KBM-7 (cell line): ENCODE measurements around the gene COMT.

ENCODE experiments used
- DNase-seq: peaks from one replicate; pipeline ENCODE4 v3.0.0-alpha.2; 2015
- in situ Hi-C: fragments of 300-500 bp; cut with MboI; formaldehyde crosslinking; loops from 2 replicates; pipeline ENCODE4 v1.14.3; 2020; ENCODE audit warnings: low sequenced_read_pairs, low pct_unique_long_range_greater_than_20kb, mixed read lengths

COMT gene

DNA sequence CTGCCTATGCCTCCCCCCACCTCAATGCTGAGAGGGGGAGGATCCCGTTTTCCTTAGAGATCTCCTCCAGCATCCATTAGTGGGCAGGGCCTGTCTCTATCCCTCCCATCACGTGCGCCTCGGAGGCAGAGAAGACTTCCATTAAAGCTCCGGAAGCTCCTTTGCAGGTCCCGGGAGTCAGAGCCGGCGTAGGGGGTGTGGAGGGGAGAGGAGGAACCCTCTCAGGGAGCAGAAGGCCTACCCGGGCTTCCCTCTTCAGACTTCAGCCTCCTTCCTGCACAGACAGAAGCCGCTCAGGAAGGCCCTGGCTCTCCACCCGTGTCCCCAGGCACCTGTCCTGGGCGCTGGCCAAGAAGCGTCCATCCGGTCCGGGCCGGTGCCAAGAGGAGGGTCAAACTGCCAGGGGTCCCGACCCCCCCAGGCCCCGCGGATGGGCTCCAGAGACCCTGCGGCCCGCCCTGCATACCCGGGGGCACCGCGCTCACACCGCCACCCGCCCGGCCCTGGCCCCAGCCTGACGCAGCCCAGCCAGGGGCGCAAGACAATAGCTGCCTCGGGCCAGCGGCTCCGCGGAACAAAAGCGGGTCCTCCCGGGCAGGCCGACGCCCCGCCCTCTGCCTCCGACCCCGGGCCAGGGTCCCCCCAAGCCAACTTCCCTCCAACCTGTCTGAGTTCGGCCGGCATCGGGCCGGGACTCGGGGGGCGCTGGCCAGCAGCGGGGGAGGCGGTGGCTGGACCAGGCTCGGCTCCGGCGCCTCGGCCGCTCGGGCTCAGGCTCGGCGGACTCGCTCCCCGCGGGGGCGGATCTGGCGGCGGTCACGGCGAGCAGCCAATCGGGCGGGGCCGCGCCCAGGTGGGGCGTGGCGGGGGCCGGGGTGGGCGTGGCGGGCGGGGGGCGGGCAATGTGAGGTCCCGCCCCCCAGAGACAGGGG lies 45.1 kb downstream of the COMT start:
- DNase-seq = peak; percentile 73
- in situ Hi-C loops = no loop called here

DNA sequence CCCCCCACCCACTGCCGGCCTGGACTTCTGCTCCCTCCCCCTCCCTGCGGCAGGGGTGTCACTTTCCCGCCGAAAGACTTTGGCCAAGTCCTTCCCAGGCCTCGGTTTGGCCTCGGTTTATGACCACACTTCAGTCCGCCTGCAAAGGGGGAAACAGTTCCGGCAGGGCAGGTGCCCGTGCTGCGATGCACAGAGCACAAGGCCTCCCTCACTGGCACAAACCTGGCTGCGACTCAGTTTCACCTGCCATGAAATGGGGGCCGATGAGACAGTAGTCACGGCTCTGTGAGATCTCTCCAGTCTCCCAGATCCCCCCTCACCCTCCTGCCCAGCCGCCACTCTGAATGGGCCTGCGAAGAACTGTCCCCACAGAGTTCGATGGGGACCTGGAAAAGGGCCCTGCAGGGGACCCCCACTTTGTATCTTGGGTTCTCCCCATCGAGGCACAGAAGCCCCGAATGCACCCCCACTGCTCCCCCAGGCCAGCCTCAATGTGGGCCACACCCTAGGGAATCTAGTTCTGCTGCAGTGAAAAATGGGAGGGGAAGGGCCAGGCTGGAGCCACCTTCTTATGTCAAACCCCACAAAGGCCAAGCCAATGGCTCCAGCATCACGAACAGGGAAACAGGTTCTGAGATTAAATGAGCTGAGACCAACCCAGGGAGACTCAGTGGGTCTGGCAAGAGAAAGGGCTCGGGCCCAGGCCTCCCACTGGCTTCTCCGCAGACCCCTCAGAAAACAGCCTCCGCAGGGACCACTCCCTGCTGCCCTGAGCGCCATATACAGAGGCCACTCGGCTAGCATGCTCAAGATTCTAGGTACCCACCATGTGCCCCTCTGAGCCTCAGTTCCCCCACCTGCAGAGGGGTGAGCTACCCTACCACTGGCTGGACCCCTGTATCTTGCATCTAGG lies 46.1 kb downstream of the COMT start:
- in situ Hi-C loops = no loop called here
- no peak for DNase-seq

DNA sequence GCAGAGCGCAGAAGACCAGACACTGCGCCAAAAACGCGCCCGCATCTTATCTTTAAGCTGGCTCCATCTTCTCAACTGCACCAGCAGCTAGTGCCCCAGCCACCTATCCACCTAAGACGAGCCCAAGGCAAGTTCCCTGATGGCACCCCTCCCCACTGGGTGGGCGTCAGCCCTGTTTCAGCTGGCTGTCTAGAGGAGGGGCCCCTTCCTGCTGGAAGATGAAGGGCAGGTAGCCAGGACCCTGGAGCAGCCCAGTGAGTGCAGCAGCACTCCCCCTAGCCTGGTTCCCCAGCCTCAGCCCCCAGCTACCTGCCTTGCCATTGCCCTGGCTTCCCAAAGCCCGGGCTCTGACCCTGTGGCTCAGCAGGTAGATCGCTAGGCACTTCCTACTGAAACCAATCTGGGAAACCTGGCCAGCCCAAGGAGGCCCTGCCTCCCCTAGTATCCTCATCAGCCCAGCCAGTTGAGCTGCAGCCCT lies 46.8 kb downstream of the COMT start:
- no peak for DNase-seq
- in situ Hi-C loops = no loop called here

DNA sequence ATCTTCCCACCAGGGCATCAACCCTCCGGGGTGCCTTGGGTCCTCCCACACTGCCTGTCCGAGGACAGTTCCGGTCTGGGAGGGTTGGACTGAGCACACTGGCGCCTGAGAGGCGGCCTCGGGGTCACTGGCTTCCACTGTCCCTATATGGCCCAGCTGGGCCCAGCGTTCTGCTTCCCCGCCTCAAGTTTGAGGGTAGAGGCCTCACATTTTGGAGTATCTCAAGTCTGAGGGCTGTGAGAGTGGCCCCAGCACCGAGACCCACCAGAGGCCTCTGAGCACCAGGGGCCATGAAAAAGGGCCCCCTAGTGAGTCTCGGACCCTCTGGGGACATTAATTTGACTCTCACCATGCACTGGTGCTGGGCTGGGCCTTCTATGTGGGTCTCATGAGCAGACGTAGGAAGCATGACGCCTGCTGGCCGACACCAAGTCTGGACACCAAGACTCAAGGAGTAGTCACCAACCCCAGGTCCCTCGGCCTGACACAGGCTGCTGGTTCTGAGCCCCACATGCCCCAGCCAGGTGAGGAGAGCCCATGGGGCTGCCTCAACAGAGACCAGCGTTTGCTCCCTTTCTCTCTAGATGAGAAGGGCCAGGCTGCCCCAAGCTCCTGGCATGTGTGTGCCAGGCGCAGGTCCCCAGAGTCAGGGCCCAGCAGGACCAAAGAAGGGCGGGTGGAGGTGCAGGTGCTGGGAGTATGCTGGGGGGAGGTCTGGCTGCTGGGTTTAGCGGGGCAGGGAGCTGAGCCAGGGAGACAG lies 47.6 kb downstream of the COMT start:
- in situ Hi-C loops = no loop called here
- no peak for DNase-seq

DNA sequence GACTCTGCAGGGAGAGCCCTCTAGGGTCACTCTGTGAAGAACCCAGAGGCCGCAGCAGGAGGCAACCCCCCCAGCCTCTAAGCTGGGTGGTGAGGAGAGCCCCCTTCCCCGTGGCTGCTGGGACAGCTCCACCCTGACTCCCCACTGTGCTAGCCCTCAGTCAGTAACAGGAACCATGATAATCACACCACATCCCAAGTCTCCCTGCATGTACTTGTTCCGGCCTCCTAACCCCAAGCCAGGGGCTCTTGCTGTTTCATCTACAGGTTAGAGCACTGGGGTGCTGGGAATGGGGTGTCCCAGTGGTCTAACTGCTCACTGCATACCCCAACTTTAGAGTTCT lies 48.1 kb downstream of the COMT start:
- in situ Hi-C loops = loop anchor here (10.0 kb wide), 1 partner anchor 65 kb away; no protein-coding TSS in a partner anchor
- DNase-seq = no peak

DNA sequence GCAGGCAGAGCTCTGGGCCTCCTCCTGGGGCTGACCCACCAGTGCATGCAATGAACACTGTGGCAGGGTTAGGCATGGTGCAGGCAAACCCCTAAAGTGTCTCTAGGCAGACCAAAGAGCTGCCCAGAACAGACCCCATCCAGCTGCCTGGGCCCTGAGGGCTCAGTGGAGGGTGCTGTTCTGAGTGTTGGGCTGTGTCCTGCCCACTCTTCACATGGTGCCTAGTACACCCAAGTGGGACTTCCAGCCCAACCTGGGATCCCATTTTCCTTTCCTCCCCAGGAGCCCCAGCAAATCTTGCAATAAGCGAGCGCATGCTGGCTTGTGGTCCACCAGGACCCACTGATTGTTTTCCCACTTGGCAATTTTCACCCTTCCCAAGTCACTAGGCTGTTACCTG lies 48.6 kb downstream of the COMT start:
- no peak for DNase-seq
- in situ Hi-C loops = loop anchor here (10.0 kb wide), 1 partner anchor 65 kb away; no protein-coding TSS in a partner anchor

DNA sequence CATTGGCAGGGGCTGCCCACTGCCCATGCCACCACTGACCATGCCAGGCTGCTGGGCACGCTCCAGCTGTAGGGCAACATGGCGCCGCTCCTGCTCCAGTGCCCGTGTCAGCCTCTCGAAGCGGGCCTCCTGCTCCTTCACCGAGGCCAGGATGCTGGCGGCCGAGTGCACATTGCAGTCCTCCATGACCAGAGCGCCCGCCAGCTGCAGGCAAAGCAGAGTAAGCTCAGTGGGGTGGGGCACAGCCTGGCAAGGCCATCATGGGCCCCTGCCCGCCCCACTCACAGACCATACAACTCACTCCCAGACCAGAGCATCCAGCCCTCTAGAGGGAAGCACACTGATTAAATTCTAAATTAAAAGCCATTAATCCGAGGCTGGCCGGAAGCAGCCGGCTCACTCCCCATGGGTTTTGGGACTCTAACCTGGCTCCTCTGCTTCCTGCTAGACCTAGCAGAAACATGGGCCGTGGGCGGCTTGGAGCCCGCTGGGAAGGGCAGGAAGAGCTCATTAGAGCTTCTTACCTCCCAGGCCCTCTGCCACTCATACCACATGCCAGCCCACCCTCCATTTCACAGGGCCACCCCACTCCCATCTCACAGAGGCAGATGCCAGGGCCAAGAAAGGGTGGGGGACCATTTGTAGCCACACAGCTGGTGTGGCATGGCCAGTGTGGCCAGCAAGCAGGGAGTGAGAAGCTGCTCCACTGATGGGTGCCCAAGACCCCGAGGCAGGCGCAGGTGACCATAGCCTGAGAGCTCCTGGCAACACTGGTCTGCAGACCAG lies 49.2 kb downstream of the COMT start:
- in situ Hi-C loops = loop anchor here (10.0 kb wide), 1 partner anchor 64 kb away; no protein-coding TSS in a partner anchor
- no peak for DNase-seq

DNA sequence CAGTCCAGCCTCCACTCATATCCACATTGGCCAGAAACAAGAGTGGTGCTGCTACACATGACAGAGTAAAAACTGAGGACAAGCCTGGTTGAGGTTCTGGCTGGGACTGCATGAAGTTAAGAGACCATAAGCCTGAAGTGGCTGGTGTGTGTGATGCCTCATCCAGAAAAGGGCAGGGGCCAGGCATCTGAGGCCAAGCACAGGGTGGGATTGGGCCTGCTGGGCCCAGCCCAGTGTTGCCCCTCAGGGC lies 49.7 kb downstream of the COMT start:
- in situ Hi-C loops = loop anchor here (10.0 kb wide), 1 partner anchor 63 kb away; no protein-coding TSS in a partner anchor
- no peak for DNase-seq

DNA sequence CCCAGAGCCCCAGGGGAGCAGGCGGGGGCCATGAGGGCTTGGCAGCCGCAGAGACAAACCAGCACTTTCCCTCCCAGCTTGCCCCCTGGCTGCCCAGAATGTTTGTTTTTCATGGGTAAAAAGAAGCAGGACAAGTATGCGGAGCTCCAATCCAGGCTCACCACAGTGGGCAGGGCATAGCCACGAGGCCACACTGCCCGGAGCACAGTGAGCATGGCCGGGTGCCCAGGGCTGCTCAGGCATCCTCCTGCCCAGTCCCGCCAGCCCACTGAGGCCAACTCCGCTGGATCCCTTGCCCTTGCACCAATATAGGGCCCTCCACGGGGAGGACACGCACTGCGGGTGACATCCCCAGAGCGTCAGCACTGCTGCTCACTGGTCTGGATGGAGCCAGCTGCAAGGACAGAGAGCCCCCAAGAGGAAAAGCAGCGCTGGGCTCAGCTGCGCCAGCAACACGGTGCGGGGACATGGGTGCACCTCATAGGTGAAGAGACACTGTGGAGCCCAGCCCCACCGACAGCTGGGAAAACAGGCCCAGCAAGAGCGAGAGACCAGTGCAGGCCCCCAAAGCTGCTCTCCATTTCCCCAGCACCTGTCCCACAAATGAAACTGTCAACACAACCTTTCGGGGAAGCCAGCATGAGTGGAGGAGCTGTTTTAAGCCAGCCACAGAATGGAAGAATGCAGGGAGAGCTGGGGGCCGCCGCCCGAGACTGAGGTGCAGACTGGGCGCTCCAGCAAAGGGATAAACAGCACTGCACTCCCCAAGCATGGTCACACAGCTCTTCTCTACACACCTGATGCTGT lies 50.3 kb downstream of the COMT start:
- DNase-seq = no peak
- in situ Hi-C loops = loop anchor here (10.0 kb wide), 1 partner anchor 63 kb away; no protein-coding TSS in a partner anchor

DNA sequence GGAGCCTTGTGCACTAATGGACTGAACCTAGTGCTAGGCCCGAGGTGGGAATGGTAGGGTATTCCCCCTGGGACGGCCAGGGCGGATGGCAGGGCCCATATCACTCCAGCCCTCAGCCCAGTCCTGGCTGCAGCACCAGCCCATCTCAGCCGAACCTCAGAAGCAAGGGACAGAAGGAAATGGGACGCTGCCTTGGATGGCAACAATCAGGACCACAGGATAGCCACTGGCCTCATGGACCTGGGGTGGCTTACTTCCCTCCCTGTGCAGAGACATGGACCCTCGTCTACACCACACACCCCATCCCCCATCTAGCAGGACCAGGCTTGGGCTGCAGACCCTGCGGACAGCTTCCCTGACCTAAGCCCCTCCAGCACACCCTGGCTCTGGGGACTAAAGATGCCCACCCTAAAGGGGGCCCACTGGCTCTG lies 50.9 kb downstream of the COMT start:
- in situ Hi-C loops = loop anchor here (10.0 kb wide), 1 partner anchor 62 kb away; no protein-coding TSS in a partner anchor
- DNase-seq = no peak

DNA sequence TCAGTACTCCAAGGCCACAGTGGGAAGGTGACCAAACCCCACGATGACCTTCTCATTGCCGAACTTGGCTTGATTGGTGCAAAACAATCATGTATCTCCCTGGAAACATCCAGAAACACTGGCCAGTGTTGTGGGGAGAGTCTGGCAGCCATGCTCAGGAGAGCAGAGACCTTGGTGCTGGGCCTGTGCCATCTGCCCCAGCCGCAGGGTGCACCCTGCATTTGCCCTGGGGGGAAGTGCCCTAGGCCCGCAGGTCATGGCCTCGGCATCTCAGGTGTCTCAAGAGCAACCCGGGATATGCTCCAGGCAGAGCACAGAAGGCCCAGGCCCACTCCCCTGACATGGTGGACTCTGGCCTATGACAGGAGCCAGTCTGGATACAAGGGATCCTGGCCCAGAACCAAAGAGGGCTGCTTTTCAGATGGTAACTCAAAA lies 51.4 kb downstream of the COMT start:
- in situ Hi-C loops = loop anchor here (10.0 kb wide), 1 partner anchor 62 kb away; no protein-coding TSS in a partner anchor

DNA sequence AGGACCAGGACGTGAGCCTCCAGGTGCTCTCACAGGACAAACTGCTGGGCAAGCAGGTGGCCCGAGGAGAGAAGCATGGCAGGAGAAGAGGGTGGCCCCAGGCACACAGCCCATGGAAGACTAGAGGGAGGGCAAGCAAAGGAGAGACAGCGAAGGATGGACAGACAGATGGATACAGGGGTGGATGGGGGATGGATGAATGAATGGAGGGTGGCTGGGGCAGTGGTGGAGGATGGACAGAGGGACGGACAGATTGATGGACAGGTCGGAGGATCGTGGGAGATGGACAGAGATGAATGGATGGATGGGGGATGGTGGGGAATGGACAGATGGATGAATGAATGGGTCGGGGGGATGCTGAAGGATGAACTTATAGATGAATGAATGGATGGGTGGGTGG lies 52.4 kb downstream of the COMT start:
- in situ Hi-C loops = loop anchor here (10.0 kb wide), 1 partner anchor 61 kb away; no protein-coding TSS in a partner anchor
- no peak for DNase-seq

More for the DNA sequence above, 51.4 kb downstream of the COMT start:
- no peak for DNase-seq

DNA sequence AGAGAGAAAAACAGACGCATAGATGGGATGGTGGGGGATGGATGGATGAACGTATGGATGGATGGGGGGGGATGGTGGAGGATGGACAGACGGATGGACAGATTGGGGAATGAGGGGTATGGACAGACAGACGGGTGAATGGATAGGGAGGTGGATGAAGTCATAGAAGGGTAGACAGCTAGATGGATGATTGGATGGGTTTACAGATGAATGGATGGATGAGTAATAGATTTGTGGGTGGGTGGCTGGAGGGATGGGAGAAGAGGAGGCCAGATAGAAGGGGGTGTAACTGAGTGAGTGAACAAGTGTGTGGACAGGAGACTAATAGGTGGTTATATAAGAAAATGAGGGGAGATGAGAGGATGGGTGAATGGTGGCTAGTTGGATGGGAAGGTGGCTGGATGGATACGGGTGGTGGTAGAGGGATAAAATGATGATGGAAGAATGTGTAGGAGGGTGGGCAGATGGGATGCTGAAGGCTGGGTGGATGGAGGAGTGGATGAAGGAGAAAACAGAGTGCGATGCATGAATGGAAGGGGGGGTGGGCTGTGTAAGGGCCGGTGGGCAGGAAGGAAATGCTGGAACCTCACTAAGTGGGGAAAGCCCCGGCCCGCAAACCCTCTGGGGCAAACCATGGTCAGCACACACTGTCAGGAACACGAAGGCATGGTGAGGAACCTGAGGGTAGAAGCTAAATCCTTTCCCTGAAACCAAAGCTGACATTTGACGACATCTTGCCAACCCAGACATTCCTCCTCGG lies 53.5 kb downstream of the COMT start:
- in situ Hi-C loops = loop anchor here (10.0 kb wide), 1 partner anchor 60 kb away; no protein-coding TSS in a partner anchor
- no peak for DNase-seq

DNA sequence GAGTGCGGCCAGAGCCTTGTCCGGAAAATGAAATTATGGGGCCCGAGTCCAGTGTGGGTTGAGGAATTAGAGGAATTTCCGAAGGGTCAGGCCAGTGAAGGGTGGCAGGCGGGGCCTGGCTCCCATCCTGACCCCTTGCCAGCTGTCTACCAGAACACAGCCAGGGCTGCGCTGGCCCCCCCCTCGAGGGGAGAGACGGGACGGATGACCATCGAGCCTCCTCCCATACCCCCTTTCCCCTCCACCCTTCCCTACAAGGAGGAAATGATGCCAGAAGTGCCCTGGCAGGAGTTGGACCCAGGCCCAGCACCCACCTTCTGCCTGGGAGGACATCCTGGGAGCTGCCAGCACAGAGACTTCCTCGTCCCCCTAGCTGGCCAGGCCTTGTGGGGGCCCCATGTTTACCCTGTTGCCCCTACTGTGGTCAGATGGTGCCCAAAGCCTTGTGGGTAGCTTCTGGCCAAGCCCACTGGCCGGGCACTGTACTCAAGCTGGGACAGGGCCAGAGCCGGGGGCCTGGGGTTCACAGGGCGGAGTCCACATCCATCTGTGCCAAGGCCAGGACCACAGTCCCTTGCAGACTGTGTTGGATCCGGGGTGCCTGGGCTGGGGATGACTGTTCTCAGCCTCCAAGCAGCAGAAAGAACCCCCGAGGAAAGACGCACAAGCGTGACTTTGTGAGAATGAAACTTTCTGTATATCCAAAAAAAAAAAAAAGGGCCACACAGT lies 54.2 kb downstream of the COMT start:
- in situ Hi-C loops = loop anchor here (10.0 kb wide), 1 partner anchor 59 kb away; no protein-coding TSS in a partner anchor
- DNase-seq = no peak

DNA sequence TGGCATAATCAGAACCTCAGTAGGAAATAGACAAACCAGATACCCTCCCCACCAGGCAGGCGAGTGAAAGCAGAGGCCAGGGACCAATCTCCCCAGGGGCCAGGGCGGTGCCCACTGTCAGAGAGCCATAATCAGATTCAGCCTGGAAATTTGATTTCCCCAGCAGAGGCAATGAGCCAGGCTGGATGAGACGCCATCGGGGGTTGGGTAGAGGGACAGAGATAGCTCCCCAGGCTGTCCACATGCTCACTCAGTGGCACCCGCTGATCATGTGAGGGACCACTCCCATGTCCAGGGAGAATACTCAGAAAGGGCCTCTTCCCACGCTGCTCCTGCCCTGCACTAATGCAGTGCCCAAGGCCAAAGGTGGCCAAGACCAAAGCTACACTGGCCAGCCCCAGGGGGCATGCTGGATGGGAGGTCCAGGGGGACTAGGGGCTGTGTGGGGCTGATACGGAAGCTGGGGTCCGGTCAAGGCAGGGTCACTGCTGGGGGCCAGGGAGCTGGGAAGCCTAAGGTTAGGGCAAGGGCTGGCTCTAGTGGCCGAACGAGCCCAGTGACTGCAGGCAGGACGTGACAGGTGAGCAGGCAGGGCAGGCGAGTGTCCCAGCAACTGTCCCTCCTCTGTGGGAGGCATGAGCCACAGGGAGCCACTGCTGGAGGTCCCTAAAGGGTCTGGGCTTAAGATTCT lies 55.3 kb downstream of the COMT start:
- in situ Hi-C loops = loop anchor here (10.0 kb wide), 1 partner anchor 58 kb away; no protein-coding TSS in a partner anchor
- DNase-seq = no peak
